GM23338 (cell line): ENCODE data around the gene RAB11FIP3. TPM values are rescaled to one million over a fixed set of nuclear protein-coding genes. Genes with fewer than 3 reads are reported as not detected.

Experiments
- ATAC-seq: fragments of 200-7000 bp; cut with Tn5 transposase; 3 replicates; pipeline ENCODE4 v1.9.1; 2020
- DNase-seq: peaks from one replicate; pipeline ENCODE4 v3.0.0-alpha.2; 2015; ENCODE audit warnings: low spot score
- H2AFZ ChIP-seq: fragments of 200-600 bp; sonication (generic); 2 replicates; pipeline ENCODE4 v1.8.0; 2016; ENCODE audit warnings: antibody characterized with exemption, mild to moderate bottlenecking, moderate library complexity
- H3F3A ChIP-seq: fragments of 200-600 bp; sonication (generic); replicated peaks from 2 replicates; pipeline ENCODE4 v1.8.0; 2017; ENCODE audit warnings: antibody characterized with exemption, mixed run types, low read depth
- H3K27ac ChIP-seq: fragments of 200-600 bp; sonication (generic); 2 replicates; pipeline ENCODE4 v1.6.1; 2016; ENCODE audit warnings: low read depth
- H3K27me3 ChIP-seq: fragments of 200-600 bp; sonication (generic); 2 replicates; pipeline ENCODE4 v1.8.0; 2016; ENCODE audit warnings: mild to moderate bottlenecking, mixed run types, moderate library complexity; ENCODE audit not compliant: insufficient read depth
- H3K36me3 ChIP-seq: fragments of 200-600 bp; sonication (generic); 2 replicates; pipeline ENCODE4 v1.8.0; 2016; ENCODE audit warnings: mild to moderate bottlenecking; ENCODE audit not compliant: insufficient read depth
- H3K4me1 ChIP-seq: fragments of 200-600 bp; sonication (generic); 2 replicates; pipeline ENCODE4 v1.8.0; 2016; ENCODE audit warnings: mild to moderate bottlenecking, moderate library complexity; ENCODE audit not compliant: insufficient read depth
- H3K4me2 ChIP-seq: fragments of 200-600 bp; sonication (generic); 2 replicates; pipeline ENCODE4 v1.7.1; 2017; ENCODE audit warnings: mixed run types
- H3K4me3 ChIP-seq: fragments of 200-600 bp; sonication (generic); 2 replicates; pipeline ENCODE4 v1.6.1; 2016; ENCODE audit warnings: mixed run types
- H3K79me2 ChIP-seq: fragments of 200-600 bp; sonication (generic); replicated peaks from 2 replicates; pipeline ENCODE4 v1.8.0; 2017; ENCODE audit warnings: mild to moderate bottlenecking; ENCODE audit not compliant: insufficient read depth
- H3K9me2 ChIP-seq: fragments of 200-600 bp; sonication (generic); 2 replicates; pipeline ENCODE4 v1.8.0; 2017; ENCODE audit not compliant: insufficient read depth
- H4K20me1 ChIP-seq: fragments of 200-600 bp; sonication (generic); replicated peaks from 2 replicates; pipeline ENCODE4 v1.8.0; 2017; ENCODE audit warnings: mild to moderate bottlenecking; ENCODE audit not compliant: insufficient read depth
- H3K27ac Mint-ChIP-seq: 2 replicates; pipeline ENCODE4 v1.8.0; 2020; ENCODE audit warnings: inconsistent platforms, mild to moderate bottlenecking, moderate library complexity, mixed read lengths
- H3K27me3 Mint-ChIP-seq: 3 replicates; pipeline ENCODE4 v1.8.0; 2022; ENCODE audit warnings: low read depth, mild to moderate bottlenecking, moderate library complexity, mixed read lengths, inconsistent platforms; ENCODE audit not compliant: insufficient read depth, poor library complexity
- H3K36me3 Mint-ChIP-seq: 3 replicates; pipeline ENCODE4 v1.8.0; 2021; ENCODE audit warnings: low read depth, mild to moderate bottlenecking, inconsistent platforms, moderate library complexity, mixed read lengths
- H3K4me1 Mint-ChIP-seq: 3 replicates; pipeline ENCODE4 v1.8.0; 2020; ENCODE audit warnings: mild to moderate bottlenecking, inconsistent platforms, mixed read lengths
- H3K4me3 Mint-ChIP-seq: 3 replicates; pipeline ENCODE4 v1.8.0; 2021; ENCODE audit warnings: moderate library complexity, mild to moderate bottlenecking, inconsistent platforms, mixed read lengths
- H3K9me3 Mint-ChIP-seq: 3 replicates; pipeline ENCODE4 v1.8.0; 2020; ENCODE audit warnings: moderate library complexity, mild to moderate bottlenecking, inconsistent platforms, mixed read lengths
- CREB1 ChIP-seq: fragments of 250-450 bp; sonication (Bioruptor Pico); IDR thresholded peaks from 2 replicates; pipeline ENCODE4 v1.5.0; 2020; ENCODE audit warnings: low read depth, mild to moderate bottlenecking, moderate library complexity
- EZH2 ChIP-seq: fragments of 200-600 bp; sonication (generic); IDR thresholded peaks from one replicate; pipeline ENCODE4 v1.8.0; 2017; ENCODE audit warnings: antibody characterized with exemption, mild to moderate bottlenecking, low read depth; ENCODE audit not compliant: unreplicated experiment
- EZH2phosphoT487 ChIP-seq: fragments of 200-600 bp; sonication (generic); IDR thresholded peaks from one replicate; pipeline ENCODE4 v1.8.1; 2018; ENCODE audit warnings: antibody characterized with exemption; ENCODE audit not compliant: unreplicated experiment
- JUNB ChIP-seq: IDR thresholded peaks from one replicate; pipeline ENCODE4 v1.6.1; 2016; ENCODE audit warnings: antibody characterized with exemption; ENCODE audit not compliant: unreplicated experiment
- NANOG ChIP-seq: IDR thresholded peaks from 2 replicates; pipeline ENCODE4 v1.6.1; 2016; ENCODE audit warnings: antibody characterized with exemption, borderline replicate concordance
- STAT1 ChIP-seq: IDR thresholded peaks from one replicate; pipeline ENCODE4 v1.6.1; 2016; ENCODE audit warnings: antibody characterized with exemption; ENCODE audit not compliant: unreplicated experiment
- ZNF114 ChIP-seq: fragments of 250-450 bp; sonication (Bioruptor Pico); IDR thresholded peaks from 2 replicates; pipeline ENCODE4 v1.5.0; 2020; ENCODE audit warnings: mild to moderate bottlenecking, moderate library complexity
- ZNF331 ChIP-seq: fragments of 250-450 bp; sonication (Bioruptor Pico); IDR thresholded peaks from 2 replicates; pipeline ENCODE4 v1.5.0; 2020; ENCODE audit warnings: low read depth, mild to moderate bottlenecking, moderate library complexity
- polyA plus RNA-seq: library from polyadenylated mRNA; unstranded; fragments of >200 nt; fragmentation: Nextera tagmentation; extraction: Ambion mirVana; gene quantifications from 2 replicates; pipeline ENCODE4 v1.2.1, GENCODE V29; 2016
- total RNA-seq: library from RNA; depleted of rRNA; stranded (reverse); fragments of >200 nt; shearing (Covaris generic); gene quantifications from 2 replicates; pipeline ENCODE4 v1.2.3, GENCODE V29; 2014
- TF ChIP-seq, protein P1 (sequence below): fragments of 250-450 bp; sonication (Bioruptor Pico); IDR thresholded peaks from 2 replicates; pipeline ENCODE4 v1.5.0; 2020; ENCODE audit warnings: mild to moderate bottlenecking, moderate library complexity
- TF ChIP-seq, protein P2 (sequence below): IDR thresholded peaks from 2 replicates; pipeline ENCODE4 v1.6.1; 2016; ENCODE audit warnings: antibody characterized with exemption

The RAB11FIP3 gene
- total and polyA plus RNA-seq, 2 experiments from 2014 or later, result 3.2 to 29.2 TPM

DNA sequence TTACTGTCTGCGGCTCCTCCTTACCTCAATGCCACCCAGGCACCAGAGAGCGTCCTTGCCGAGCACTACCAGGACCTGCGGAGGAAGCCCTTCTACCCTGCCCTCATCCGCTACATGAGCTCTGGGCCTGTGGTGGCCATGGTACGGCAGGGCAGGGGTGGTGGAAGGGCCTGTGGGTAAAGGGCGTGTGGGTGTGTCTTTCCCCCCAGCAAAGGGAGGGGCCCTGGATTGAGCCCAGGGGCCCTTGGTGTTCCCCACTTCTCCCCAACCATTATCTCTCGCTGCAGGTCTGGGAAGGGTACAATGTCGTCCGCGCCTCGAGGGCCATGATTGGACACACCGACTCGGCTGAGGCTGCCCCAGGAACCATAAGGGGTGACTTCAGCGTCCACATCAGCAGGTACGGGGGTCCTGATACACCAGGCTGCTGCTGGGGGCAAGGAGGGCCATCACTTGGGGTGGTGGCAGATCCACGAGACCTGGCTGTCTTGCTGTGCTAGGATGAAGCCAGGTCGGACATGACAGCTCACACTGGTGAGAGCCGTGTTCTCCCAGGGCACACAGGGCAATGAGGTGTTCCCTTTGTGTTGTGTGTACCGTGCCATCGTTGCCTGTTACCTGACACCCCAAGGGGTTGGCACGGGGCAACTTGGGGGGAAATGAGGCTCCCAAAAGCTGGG is 26.0 kb upstream of the RAB11FIP3 start (continued):
- TF ChIP-seq, protein P1, sequence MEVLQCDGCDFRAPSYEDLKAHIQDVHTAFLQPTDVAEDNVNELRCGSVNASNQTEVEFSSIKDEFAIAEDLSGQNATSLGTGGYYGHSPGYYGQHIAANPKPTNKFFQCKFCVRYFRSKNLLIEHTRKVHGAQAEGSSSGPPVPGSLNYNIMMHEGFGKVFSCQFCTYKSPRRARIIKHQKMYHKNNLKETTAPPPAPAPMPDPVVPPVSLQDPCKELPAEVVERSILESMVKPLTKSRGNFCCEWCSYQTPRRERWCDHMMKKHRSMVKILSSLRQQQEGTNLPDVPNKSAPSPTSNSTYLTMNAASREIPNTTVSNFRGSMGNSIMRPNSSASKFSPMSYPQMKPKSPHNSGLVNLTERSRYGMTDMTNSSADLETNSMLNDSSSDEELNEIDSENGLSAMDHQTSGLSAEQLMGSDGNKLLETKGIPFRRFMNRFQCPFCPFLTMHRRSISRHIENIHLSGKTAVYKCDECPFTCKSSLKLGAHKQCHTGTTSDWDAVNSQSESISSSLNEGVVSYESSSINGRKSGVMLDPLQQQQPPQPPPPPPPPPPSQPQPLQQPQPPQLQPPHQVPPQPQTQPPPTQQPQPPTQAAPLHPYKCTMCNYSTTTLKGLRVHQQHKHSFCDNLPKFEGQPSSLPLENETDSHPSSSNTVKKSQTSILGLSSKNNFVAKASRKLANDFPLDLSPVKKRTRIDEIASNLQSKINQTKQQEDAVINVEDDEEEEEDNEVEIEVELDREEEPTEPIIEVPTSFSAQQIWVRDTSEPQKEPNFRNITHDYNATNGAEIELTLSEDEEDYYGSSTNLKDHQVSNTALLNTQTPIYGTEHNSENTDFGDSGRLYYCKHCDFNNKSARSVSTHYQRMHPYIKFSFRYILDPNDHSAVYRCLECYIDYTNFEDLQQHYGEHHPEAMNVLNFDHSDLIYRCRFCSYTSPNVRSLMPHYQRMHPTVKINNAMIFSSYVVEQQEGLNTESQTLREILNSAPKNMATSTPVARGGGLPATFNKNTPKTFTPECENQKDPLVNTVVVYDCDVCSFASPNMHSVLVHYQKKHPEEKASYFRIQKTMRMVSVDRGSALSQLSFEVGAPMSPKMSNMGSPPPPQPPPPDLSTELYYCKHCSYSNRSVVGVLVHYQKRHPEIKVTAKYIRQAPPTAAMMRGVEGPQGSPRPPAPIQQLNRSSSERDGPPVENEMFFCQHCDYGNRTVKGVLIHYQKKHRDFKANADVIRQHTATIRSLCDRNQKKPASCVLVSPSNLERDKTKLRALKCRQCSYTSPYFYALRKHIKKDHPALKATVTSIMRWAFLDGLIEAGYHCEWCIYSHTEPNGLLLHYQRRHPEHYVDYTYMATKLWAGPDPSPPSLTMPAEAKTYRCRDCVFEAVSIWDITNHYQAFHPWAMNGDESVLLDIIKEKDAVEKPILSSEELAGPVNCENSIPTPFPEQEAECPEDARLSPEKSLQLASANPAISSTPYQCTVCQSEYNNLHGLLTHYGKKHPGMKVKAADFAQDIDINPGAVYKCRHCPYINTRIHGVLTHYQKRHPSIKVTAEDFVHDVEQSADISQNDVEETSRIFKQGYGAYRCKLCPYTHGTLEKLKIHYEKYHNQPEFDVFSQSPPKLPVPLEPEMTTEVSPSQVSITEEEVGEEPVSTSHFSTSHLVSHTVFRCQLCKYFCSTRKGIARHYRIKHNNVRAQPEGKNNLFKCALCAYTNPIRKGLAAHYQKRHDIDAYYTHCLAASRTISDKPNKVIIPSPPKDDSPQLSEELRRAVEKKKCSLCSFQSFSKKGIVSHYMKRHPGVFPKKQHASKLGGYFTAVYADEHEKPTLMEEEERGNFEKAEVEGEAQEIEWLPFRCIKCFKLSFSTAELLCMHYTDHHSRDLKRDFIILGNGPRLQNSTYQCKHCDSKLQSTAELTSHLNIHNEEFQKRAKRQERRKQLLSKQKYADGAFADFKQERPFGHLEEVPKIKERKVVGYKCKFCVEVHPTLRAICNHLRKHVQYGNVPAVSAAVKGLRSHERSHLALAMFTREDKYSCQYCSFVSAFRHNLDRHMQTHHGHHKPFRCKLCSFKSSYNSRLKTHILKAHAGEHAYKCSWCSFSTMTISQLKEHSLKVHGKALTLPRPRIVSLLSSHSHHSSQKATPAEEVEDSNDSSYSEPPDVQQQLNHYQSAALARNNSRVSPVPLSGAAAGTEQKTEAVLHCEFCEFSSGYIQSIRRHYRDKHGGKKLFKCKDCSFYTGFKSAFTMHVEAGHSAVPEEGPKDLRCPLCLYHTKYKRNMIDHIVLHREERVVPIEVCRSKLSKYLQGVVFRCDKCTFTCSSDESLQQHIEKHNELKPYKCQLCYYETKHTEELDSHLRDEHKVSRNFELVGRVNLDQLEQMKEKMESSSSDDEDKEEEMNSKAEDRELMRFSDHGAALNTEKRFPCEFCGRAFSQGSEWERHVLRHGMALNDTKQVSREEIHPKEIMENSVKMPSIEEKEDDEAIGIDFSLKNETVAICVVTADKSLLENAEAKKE (CRISPR knock-in tag), result no peak
- TF ChIP-seq ZNF331 (CRISPR knock-in tag) (no peak), NANOG (no peak), EZH2phosphoT487 (no peak)
- TF ChIP-seq, protein P2, sequence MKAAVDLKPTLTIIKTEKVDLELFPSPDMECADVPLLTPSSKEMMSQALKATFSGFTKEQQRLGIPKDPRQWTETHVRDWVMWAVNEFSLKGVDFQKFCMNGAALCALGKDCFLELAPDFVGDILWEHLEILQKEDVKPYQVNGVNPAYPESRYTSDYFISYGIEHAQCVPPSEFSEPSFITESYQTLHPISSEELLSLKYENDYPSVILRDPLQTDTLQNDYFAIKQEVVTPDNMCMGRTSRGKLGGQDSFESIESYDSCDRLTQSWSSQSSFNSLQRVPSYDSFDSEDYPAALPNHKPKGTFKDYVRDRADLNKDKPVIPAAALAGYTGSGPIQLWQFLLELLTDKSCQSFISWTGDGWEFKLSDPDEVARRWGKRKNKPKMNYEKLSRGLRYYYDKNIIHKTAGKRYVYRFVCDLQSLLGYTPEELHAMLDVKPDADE, result no peak

DNA sequence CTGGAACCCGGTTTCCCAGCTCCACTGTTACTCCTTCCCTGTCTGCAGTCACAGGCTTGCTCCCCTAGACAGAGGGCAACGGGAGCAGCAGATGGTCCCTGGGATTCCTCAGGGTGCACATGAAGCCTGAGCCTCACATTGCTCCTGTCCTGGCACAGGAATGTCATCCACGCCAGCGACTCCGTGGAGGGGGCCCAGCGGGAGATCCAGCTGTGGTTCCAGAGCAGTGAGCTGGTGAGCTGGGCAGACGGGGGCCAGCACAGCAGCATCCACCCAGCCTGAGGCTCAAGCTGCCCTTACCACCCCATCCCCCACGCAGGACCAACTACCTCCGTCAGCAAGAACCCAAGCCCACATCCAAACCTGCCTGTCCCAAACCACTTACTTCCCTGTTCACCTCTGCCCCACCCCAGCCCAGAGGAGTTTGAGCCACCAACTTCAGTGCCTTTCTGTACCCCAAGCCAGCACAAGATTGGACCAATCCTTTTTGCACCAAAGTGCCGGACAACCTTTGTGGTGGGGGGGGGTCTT is 25.3 kb upstream of the RAB11FIP3 start:
- peaks cover 37% of the 10 kb centered on the region for H3F3A ChIP-seq
- H3K27ac ChIP-seq, result peak overlapping the region; percentile 81

More for the DNA sequence above, 25.3 kb upstream of the RAB11FIP3 start:
- H3K79me2 ChIP-seq, result peaks cover 5% of the 10 kb centered on the region; the same call in 1 of the 2 replicates
- Mint-ChIP-seq H3K4me1 (peaks cover 29% of the 10 kb centered on the region), H3K27me3 (peaks cover 28% of the 10 kb centered on the region), H3K36me3 (peaks cover 22% of the 10 kb centered on the region), H3K9me3 (peaks cover 5% of the 10 kb centered on the region; the same call in 2 of the 3 replicates), H3K27ac (no peak overlapping the region), H3K4me3 (peak overlapping the region; percentile 81)
- no peak for ATAC-seq
- H3K4me1 ChIP-seq, result peaks cover 20% of the 10 kb centered on the region
- peak overlapping the region; percentile 90 for H3K4me3 ChIP-seq
- no peaks in the 10 kb centered on the region for H3K27me3 ChIP-seq
- H4K20me1 ChIP-seq, result no peaks in the 10 kb centered on the region; the same call in 1 of the 2 replicates
- no peaks in the 10 kb centered on the region for H3K9me2 ChIP-seq
- no peaks in the 10 kb centered on the region; the same call in 1 of the 2 replicates for H3K36me3 ChIP-seq
- TF ChIP-seq STAT1 (no peak), ZNF114 (CRISPR knock-in tag) (no peak), EZH2 (no peak), CREB1 (CRISPR knock-in tag) (no peak), JUNB (no peak), NANOG (no peak)
- no peak overlapping the region for H2AFZ ChIP-seq
- peak; percentile 36 for DNase-seq
- H3K4me2 ChIP-seq, result peak overlapping the region; percentile 90
